Neural progenitor cell (in vitro differentiated cells): ENCODE measurements around the gene FNDC11. TPM values are rescaled to one million over a fixed set of nuclear protein-coding genes. Genes with fewer than 3 reads are reported as not detected.

Experiments
- DNase-seq: peaks from one replicate; pipeline ENCODE4 v3.0.0-alpha.2; 2016; ENCODE audit warnings: low spot score
- H2AFZ ChIP-seq: fragments of 200-600 bp; sonication (generic); replicated peaks from 2 replicates; pipeline ENCODE4 v1.6.1; 2016; ENCODE audit warnings: antibody characterized with exemption
- H3F3A ChIP-seq: fragments of 200-600 bp; sonication (generic); 2 replicates; pipeline ENCODE4 v1.6.1; 2016; ENCODE audit warnings: antibody characterized with exemption, low read depth
- H3K27ac ChIP-seq: fragments of 200-600 bp; sonication (generic); 2 replicates; pipeline ENCODE4 v1.5.1; 2016; ENCODE audit warnings: mild to moderate bottlenecking
- H3K27me3 ChIP-seq: fragments of 200-600 bp; sonication (generic); 2 replicates; pipeline ENCODE4 v1.6.1; 2016; ENCODE audit warnings: mild to moderate bottlenecking, moderate library complexity
- H3K36me3 ChIP-seq: fragments of 200-600 bp; sonication (generic); 2 replicates; pipeline ENCODE4 v1.5.1; 2016
- H3K4me1 ChIP-seq: fragments of 200-600 bp; sonication (generic); 2 replicates; pipeline ENCODE4 v1.6.1; 2016; ENCODE audit warnings: mixed run types
- H3K4me2 ChIP-seq: fragments of 200-600 bp; sonication (generic); 2 replicates; pipeline ENCODE4 v1.6.1; 2016
- H3K4me3 ChIP-seq: fragments of 200-600 bp; sonication (generic); 2 replicates; pipeline ENCODE4 v1.5.1; 2016
- H3K79me2 ChIP-seq: fragments of 200-600 bp; sonication (generic); 2 replicates; pipeline ENCODE4 v1.6.1; 2016; ENCODE audit warnings: low read depth
- H3K9ac ChIP-seq: fragments of 200-600 bp; sonication (generic); 2 replicates; pipeline ENCODE4 v1.6.1; 2016
- H3K9me3 ChIP-seq: fragments of 200-600 bp; sonication (generic); 2 replicates; pipeline ENCODE4 v1.5.1; 2016; ENCODE audit warnings: low read depth
- H4K20me1 ChIP-seq: fragments of 200-600 bp; sonication (generic); 2 replicates; pipeline ENCODE4 v1.6.1; 2016; ENCODE audit warnings: low read depth
- H3K27ac Mint-ChIP-seq: 3 replicates; pipeline ENCODE4 v1.8.0; 2021; ENCODE audit warnings: mixed read lengths
- H3K27me3 Mint-ChIP-seq: 2 replicates; pipeline ENCODE4 v1.8.0; 2022; ENCODE audit warnings: low read depth, mild to moderate bottlenecking, inconsistent platforms, moderate library complexity, mixed read lengths; ENCODE audit not compliant: insufficient read depth
- H3K36me3 Mint-ChIP-seq: 3 replicates; pipeline ENCODE4 v1.8.0; 2021; ENCODE audit warnings: mixed read lengths
- H3K4me1 Mint-ChIP-seq: 3 replicates; pipeline ENCODE4 v1.8.0; 2021; ENCODE audit warnings: mixed read lengths
- H3K4me3 Mint-ChIP-seq: 3 replicates; pipeline ENCODE4 v1.8.0; 2021; ENCODE audit warnings: mild to moderate bottlenecking, moderate library complexity, mixed read lengths
- H3K9me3 Mint-ChIP-seq: 3 replicates; pipeline ENCODE4 v1.8.0; 2020; ENCODE audit warnings: mixed read lengths
- CTCF ChIP-seq: fragments of 200-600 bp; sonication (generic); IDR thresholded peaks from 2 replicates; pipeline ENCODE4 v1.5.1; 2017; ENCODE audit warnings: antibody characterized with exemption, mild to moderate bottlenecking
- EZH2 ChIP-seq: fragments of 200-600 bp; sonication (generic); IDR thresholded peaks from 2 replicates; pipeline ENCODE4 v1.6.1; 2017; ENCODE audit warnings: antibody characterized with exemption, mild to moderate bottlenecking, moderate library complexity
- EZH2phosphoT487 ChIP-seq: fragments of 200-600 bp; sonication (generic); IDR thresholded peaks from 2 replicates; pipeline ENCODE4 v1.6.1; 2017; ENCODE audit warnings: antibody characterized with exemption
- total RNA-seq: library from RNA; depleted of rRNA; stranded (reverse); fragments of >200 nt; gene quantifications from 2 replicates; pipeline ENCODE4 v1.2.3, GENCODE V29; 2015; ENCODE audit warnings: low replicate concordance

Gene FNDC11
- total RNA-seq, 1 donor from 2014 or later, result 0.39 TPM

DNA sequence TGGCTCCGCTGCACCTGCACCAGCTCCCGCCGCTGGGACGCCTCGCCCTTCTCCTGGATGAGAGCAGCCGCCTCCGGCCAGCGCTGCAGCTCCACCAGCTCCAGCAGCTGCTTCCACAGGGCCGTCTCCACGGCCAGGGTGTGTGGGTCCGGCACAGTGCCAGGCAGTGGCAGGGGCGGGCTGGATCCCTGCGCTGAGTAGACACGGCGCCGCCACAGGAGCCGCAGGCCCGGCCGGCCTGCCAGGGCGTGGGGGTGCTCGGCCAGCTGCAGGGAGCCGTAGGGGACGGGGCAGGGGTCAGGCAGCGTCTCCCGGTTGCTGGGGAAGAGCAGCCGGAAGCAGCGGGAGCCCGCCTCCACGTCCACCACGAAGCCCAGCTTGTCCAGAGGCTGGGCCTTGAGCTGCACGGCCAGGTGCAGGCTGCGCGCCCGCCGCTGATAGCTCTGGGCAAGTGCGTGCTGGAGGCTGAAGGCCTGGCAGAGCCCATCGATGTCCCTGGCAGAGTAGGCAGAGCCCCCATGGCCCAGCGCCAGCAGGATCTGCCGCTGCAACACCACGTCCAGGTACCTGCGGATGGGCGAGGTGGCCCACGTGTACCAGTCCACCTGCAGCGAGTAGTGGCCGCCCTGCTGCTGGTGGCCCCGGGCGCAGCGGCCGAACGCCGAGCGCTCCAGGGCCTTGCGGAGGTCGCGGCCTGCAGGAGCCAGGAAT is 9.4 kb downstream of the FNDC11 start:
- DNase-seq, result no peak
- Histone ChIP-seq H3K27me3 (no peaks in the 10 kb centered on the region), H4K20me1 (no peaks in the 10 kb centered on the region), H3K4me3 (no peak overlapping the region), H2AFZ (no peak overlapping the region), H3K27ac (no peak overlapping the region), H3F3A (no peaks in the 10 kb centered on the region), H3K79me2 (no peaks in the 10 kb centered on the region), H3K36me3 (no peaks in the 10 kb centered on the region), H3K4me2 (no peak overlapping the region), H3K9ac (no peak overlapping the region), H3K4me1 (no peaks in the 10 kb centered on the region), H3K9me3 (no peaks in the 10 kb centered on the region)
- H3K9me3 Mint-ChIP-seq, result no peaks in the 10 kb centered on the region
- no peaks in the 10 kb centered on the region for H3K36me3 Mint-ChIP-seq
- TF ChIP-seq EZH2, result no peak
- no peak for TF ChIP-seq EZH2phosphoT487
- TF ChIP-seq CTCF, result no peak
- H3K4me3 Mint-ChIP-seq, result no peak overlapping the region
- no peaks in the 10 kb centered on the region for H3K27me3 Mint-ChIP-seq
- no peak overlapping the region for H3K27ac Mint-ChIP-seq
- H3K4me1 Mint-ChIP-seq, result no peaks in the 10 kb centered on the region

DNA sequence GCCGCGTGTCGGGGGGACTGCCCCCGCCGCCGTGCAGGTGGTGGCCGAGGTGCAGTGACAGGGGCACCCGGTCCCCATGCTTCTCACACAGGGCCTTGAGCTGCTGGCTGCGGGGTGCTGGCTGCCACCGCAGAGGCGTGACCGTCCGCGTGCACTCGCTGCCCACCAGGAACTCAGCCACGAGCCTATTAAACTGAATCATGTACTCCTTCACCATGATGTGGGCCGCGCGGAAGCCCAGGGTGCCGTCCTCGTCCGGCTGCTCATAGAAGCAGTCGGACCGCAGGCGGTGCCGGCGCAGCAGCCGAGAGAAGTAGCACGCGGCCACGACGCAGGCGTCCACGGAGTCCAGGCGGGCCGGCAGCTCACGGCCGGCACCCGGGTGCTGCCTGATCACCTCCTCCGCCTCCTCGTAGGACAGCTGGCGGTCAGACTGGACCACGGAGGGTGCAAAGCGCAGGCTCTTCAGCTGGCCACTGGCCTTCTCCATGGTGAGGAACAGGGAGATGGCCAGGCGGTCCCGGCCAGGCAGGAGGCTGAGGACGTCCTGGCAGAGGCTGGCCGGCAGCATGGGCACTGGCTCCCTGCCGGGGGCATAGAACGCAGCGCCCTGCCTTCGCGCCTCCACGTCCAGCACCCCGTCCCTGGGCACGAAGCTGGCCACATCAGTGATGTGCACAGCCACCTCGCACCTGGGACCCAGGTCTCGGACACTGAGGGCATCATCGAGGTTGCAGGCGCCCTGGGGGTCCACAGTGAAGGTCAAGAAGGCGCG is 10.3 kb downstream of the FNDC11 start:
- Mint-ChIP-seq H3K9me3 (no peaks in the 10 kb centered on the region), H3K27ac (no peak overlapping the region), H3K27me3 (peaks cover 3% of the 10 kb centered on the region), H3K36me3 (no peaks in the 10 kb centered on the region), H3K4me3 (no peak overlapping the region), H3K4me1 (no peaks in the 10 kb centered on the region)
- Histone ChIP-seq H3K36me3 (no peaks in the 10 kb centered on the region), H4K20me1 (no peaks in the 10 kb centered on the region), H3K4me2 (no peak overlapping the region), H3K27me3 (no peaks in the 10 kb centered on the region), H3F3A (no peaks in the 10 kb centered on the region), H2AFZ (no peak overlapping the region), H3K9me3 (no peaks in the 10 kb centered on the region), H3K9ac (no peak overlapping the region), H3K79me2 (no peaks in the 10 kb centered on the region), H3K4me3 (no peak overlapping the region), H3K4me1 (no peaks in the 10 kb centered on the region), H3K27ac (no peak overlapping the region)
- TF ChIP-seq EZH2 (no peak), CTCF (no peak), EZH2phosphoT487 (no peak)
- no peak for DNase-seq

- Histone ChIP-seq H4K20me1 (no peaks in the 10 kb centered on the region), H3K27ac (no peak overlapping the region), H3K4me2 (no peak overlapping the region), H3K9ac (no peak overlapping the region), H3K36me3 (no peaks in the 10 kb centered on the region), H3K4me3 (no peak overlapping the region), H3F3A (no peaks in the 10 kb centered on the region), H3K79me2 (no peaks in the 10 kb centered on the region), H3K9me3 (no peaks in the 10 kb centered on the region), H2AFZ (no peak overlapping the region), H3K27me3 (no peaks in the 10 kb centered on the region), H3K4me1 (no peaks in the 10 kb centered on the region)
- DNase-seq, result no peak
- H3K4me1 Mint-ChIP-seq, result no peaks in the 10 kb centered on the region
- TF ChIP-seq EZH2phosphoT487, result no peak
- TF ChIP-seq CTCF, result no peak
- no peak for TF ChIP-seq EZH2
- no peaks in the 10 kb centered on the region for H3K9me3 Mint-ChIP-seq
- no peak overlapping the region for H3K27ac Mint-ChIP-seq
- no peaks in the 10 kb centered on the region for H3K36me3 Mint-ChIP-seq
- H3K27me3 Mint-ChIP-seq, result peaks cover 3% of the 10 kb centered on the region
- H3K4me3 Mint-ChIP-seq, result no peak overlapping the region
Observed at GRCh38 chr20:63565021-63565698, 11.2 kb downstream of the FNDC11 start.
